ENCODE data around the gene SIRT7. TPM values are rescaled to one million over a fixed set of nuclear protein-coding genes. Genes with fewer than 3 reads are reported as not detected.

Gene SIRT7
- total RNA-seq, 4 donors from 2014 or later, result 52.6 to 81.0 (median 60.7) TPM

GRCh38 chr17:81901167-81902022, 16.6 kb downstream of the SIRT7 start:
- TF ChIP-seq CTCF (IDR thresholded peaks at IDR 0.05) (no peak), POLR2A (IDR thresholded peaks at IDR 0.05) (no peak)
- Histone ChIP-seq H3K4me3 (peak overlapping the region; percentile 23 to 62 (median 39)), H3K4me1 (peaks cover 11 to 43% (median 13%) of the 10 kb centered on the region in 3 donors), H3K9me3 (no peaks in the 10 kb centered on the region), H3K27me3 (peaks cover 0 to 20% (median 0%) of the 10 kb centered on the region in 4 donors), H3K27ac (no peak overlapping the region), H3K36me3 (peaks cover 10 to 78% (median 15%) of the 10 kb centered on the region in 3 donors)
- 94 to 98% methylated on average over 6 to 7 of the region's 21 CpGs for whole genome bisulfite sequencing, 2 donors
- intact Hi-C loops (cut with DNase I), result no loop called here
- no peak for DNase-seq

- DNase-seq, result no peak
- intact Hi-C loops (cut with DNase I), result no loop called here
- WGBS, 2 donors, result 29 to 44% methylated on average over 7 to 11 of the region's 18 CpGs
- Histone ChIP-seq H3K27me3 (peaks cover 0 to 20% (median 0%) of the 10 kb centered on the region in 4 donors), H3K27ac (no peak overlapping the region), H3K4me3 (no peak overlapping the region), H3K36me3 (peaks cover 10 to 78% (median 21%) of the 10 kb centered on the region in 3 donors), H3K9me3 (no peaks in the 10 kb centered on the region), H3K4me1 (peaks cover 11 to 43% (median 13%) of the 10 kb centered on the region in 3 donors)
- TF ChIP-seq POLR2A (IDR thresholded peaks at IDR 0.05) (no peak), CTCF (IDR thresholded peaks at IDR 0.05) (no peak)
These were observed 17.7 kb downstream of the SIRT7 start for GRCh38 chr17:81900181-81900820.

GRCh38 chr17:81899514-81900166, 18.3 kb downstream of the SIRT7 start:
- peaks cover 11 to 43% (median 13%) of the 10 kb centered on the region in 3 donors for H3K4me1 ChIP-seq
- peaks cover 0 to 20% (median 0%) of the 10 kb centered on the region in 4 donors for H3K27me3 ChIP-seq
- TF ChIP-seq POLR2A (IDR thresholded peaks at IDR 0.05), result no peak
- TF ChIP-seq CTCF (IDR thresholded peaks at IDR 0.05), result no peak
- H3K4me3 ChIP-seq, result no peak overlapping the region
- no peak overlapping the region for H3K27ac ChIP-seq
- H3K36me3 ChIP-seq, result peaks cover 10 to 78% (median 25%) of the 10 kb centered on the region in 3 donors
- WGBS, 2 donors, result 100% methylated on average over 2 of the region's 22 CpGs; no CpG with 5 or more reads in 1 of the 2 donors
- H3K9me3 ChIP-seq, result no peaks in the 10 kb centered on the region
- no peak for DNase-seq
- intact Hi-C loops (cut with DNase I), result no loop called here

- Histone ChIP-seq H3K27me3 (peaks cover 0 to 20% (median 0%) of the 10 kb centered on the region in 4 donors), H3K4me3 (no peak overlapping the region), H3K27ac (peak overlapping the region in 1 of 4 donors; percentile 44), H3K36me3 (peaks cover 10 to 78% (median 25%) of the 10 kb centered on the region in 3 donors), H3K9me3 (no peaks in the 10 kb centered on the region), H3K4me1 (peaks cover 11 to 43% (median 13%) of the 10 kb centered on the region in 3 donors)
- WGBS, 2 donors, result 78% methylated on average over 2 of the region's 9 CpGs; no CpG with 5 or more reads in 1 of the 2 donors
- intact Hi-C loops (cut with DNase I), result no loop called here
- TF ChIP-seq POLR2A (IDR thresholded peaks at IDR 0.05) (no peak), CTCF (IDR thresholded peaks at IDR 0.05) (no peak)
- DNase-seq, result no peak
These were observed 19.1 kb downstream of the SIRT7 start for GRCh38 chr17:81898885-81899284.
